DOHH2 (cell line): ENCODE results near the gene ZNF185.
A peak's percentile ranks its signal among the peaks of the same experiment; 100 is the strongest.

ENCODE experiments used
- H3F3A ChIP-seq: fragments of 200-600 bp; sonication (generic), shearing (Covaris generic); 2 replicates; pipeline ENCODE4 v1.6.0; 2016; ENCODE audit warnings: antibody characterized with exemption, mild to moderate bottlenecking; ENCODE audit not compliant: control insufficient read depth, insufficient read depth
- H3K27ac ChIP-seq: fragments of 200-600 bp; sonication (generic); 2 replicates; pipeline ENCODE4 v1.5.1; 2014; ENCODE audit warnings: low read depth, mild to moderate bottlenecking, low read length, moderate library complexity
- H3K27me3 ChIP-seq: fragments of 200-600 bp; sonication (generic); 2 replicates; pipeline ENCODE4 v1.6.1; 2014; ENCODE audit warnings: mild to moderate bottlenecking, low read length, mixed read lengths; ENCODE audit not compliant: control insufficient read depth
- H3K36me3 ChIP-seq: fragments of 200-600 bp; sonication (generic); 2 replicates; pipeline ENCODE4 v1.6.1; 2014; ENCODE audit warnings: mild to moderate bottlenecking, low read length, moderate library complexity, mixed read lengths; ENCODE audit not compliant: control insufficient read depth
- H3K4me1 ChIP-seq: fragments of 200-600 bp; sonication (generic); 2 replicates; pipeline ENCODE4 v1.6.1; 2014; ENCODE audit warnings: mild to moderate bottlenecking, low read length, mixed read lengths; ENCODE audit not compliant: control insufficient read depth
- H3K4me2 ChIP-seq: fragments of 200-600 bp; sonication (generic); 2 replicates; pipeline ENCODE4 v1.6.0; 2014; ENCODE audit warnings: mild to moderate bottlenecking, low read length, moderate library complexity
- H3K4me3 ChIP-seq: fragments of 200-600 bp; sonication (generic); 2 replicates; pipeline ENCODE4 v1.5.1; 2014; ENCODE audit warnings: mild to moderate bottlenecking, low read length, mixed read lengths
- H3K79me2 ChIP-seq: fragments of 200-600 bp; sonication (generic); 2 replicates; pipeline ENCODE4 v1.6.1; 2014; ENCODE audit warnings: mild to moderate bottlenecking, low read length, mixed read lengths; ENCODE audit not compliant: control insufficient read depth
- H3K9me2 ChIP-seq: fragments of 200-600 bp; sonication (generic); replicated peaks from 2 replicates; pipeline ENCODE4 v1.6.1; 2014; ENCODE audit warnings: mild to moderate bottlenecking, low read length, mixed read lengths; ENCODE audit not compliant: control insufficient read depth
- H3K9me3 ChIP-seq: fragments of 200-600 bp; sonication (generic); 2 replicates; pipeline ENCODE4 v1.6.1; 2014; ENCODE audit warnings: antibody characterized with exemption, low read length, mixed read lengths; ENCODE audit not compliant: control insufficient read depth, insufficient read depth
- H4K20me1 ChIP-seq: fragments of 200-600 bp; sonication (generic); 2 replicates; pipeline ENCODE4 v1.6.0; 2014; ENCODE audit warnings: low read depth, mild to moderate bottlenecking, antibody characterized with exemption, low read length, moderate library complexity; ENCODE audit not compliant: control insufficient read depth, insufficient read depth
- CTCF ChIP-seq: fragments of 200-600 bp; sonication (generic); IDR thresholded peaks from one replicate; pipeline ENCODE4 v1.5.1; 2014; ENCODE audit warnings: antibody characterized with exemption, mild to moderate bottlenecking, low read depth, low read length; ENCODE audit not compliant: poor library complexity, severe bottlenecking
- EZH2phosphoT487 ChIP-seq: fragments of 200-600 bp; sonication (generic); IDR thresholded peaks from 2 replicates; pipeline ENCODE4 v1.6.1; 2017; ENCODE audit warnings: borderline replicate concordance, mild to moderate bottlenecking, antibody characterized with exemption, low read length, moderate library complexity, mixed read lengths

ZNF185 gene

GRCh38 chrX:152913346-152913745 is 15.5 kb downstream of the ZNF185 start:
- H3K4me2 ChIP-seq = no peak overlapping the region
- no peaks in the 10 kb centered on the region for H4K20me1 ChIP-seq
- H3K4me1 ChIP-seq = peaks cover 10% of the 10 kb centered on the region
- no peaks in the 10 kb centered on the region for H3K9me2 ChIP-seq
- no peak overlapping the region for H3K4me3 ChIP-seq
- H3F3A ChIP-seq = no peaks in the 10 kb centered on the region
- no peaks in the 10 kb centered on the region for H3K79me2 ChIP-seq
- no peaks in the 10 kb centered on the region for H3K9me3 ChIP-seq
- H3K27me3 ChIP-seq = no peaks in the 10 kb centered on the region
- no peak overlapping the region for H3K27ac ChIP-seq
- no peaks in the 10 kb centered on the region for H3K36me3 ChIP-seq
- TF ChIP-seq CTCF = peak; percentile 35
- TF ChIP-seq EZH2phosphoT487 = no peak

GRCh38 chrX:152913910-152914309 is 16.0 kb downstream of the ZNF185 start:
- Histone ChIP-seq H3K27ac (no peak overlapping the region), H3K4me2 (no peak overlapping the region), H3F3A (no peaks in the 10 kb centered on the region), H3K4me3 (no peak overlapping the region), H3K9me3 (no peaks in the 10 kb centered on the region), H4K20me1 (no peaks in the 10 kb centered on the region), H3K4me1 (peaks cover 13% of the 10 kb centered on the region), H3K36me3 (no peaks in the 10 kb centered on the region), H3K9me2 (no peaks in the 10 kb centered on the region), H3K27me3 (no peaks in the 10 kb centered on the region), H3K79me2 (no peaks in the 10 kb centered on the region)
- TF ChIP-seq EZH2phosphoT487 (no peak), CTCF (no peak)

- H3K27me3 ChIP-seq = no peaks in the 10 kb centered on the region
- TF ChIP-seq EZH2phosphoT487 (no peak), CTCF (peak; percentile 79)
- no peak overlapping the region for H3K4me3 ChIP-seq
- peaks cover 13% of the 10 kb centered on the region for H3K4me1 ChIP-seq
- H3K9me3 ChIP-seq = no peaks in the 10 kb centered on the region
- H3K79me2 ChIP-seq = no peaks in the 10 kb centered on the region
- H3K9me2 ChIP-seq = no peaks in the 10 kb centered on the region
- H3K27ac ChIP-seq = no peak overlapping the region
- H4K20me1 ChIP-seq = no peaks in the 10 kb centered on the region
- H3F3A ChIP-seq = no peaks in the 10 kb centered on the region
- no peak overlapping the region for H3K4me2 ChIP-seq
- no peaks in the 10 kb centered on the region for H3K36me3 ChIP-seq
These were observed 17.8 kb downstream of the ZNF185 start for GRCh38 chrX:152915541-152916241.
